OCI-LY1 (cell line): ENCODE results near the gene SIM2.

Experiments
- EZH2 ChIP-seq: fragments of 200-600 bp; sonication (generic), shearing (Covaris generic); IDR thresholded peaks from 2 replicates; pipeline ENCODE4 v1.8.0; 2017; ENCODE audit warnings: borderline replicate concordance, mixed run types, mild to moderate bottlenecking, antibody characterized with exemption, low read length, moderate library complexity, mixed read lengths
- TF ChIP-seq, protein P1 (sequence below): fragments of 200-600 bp; sonication (generic), shearing (Covaris generic); IDR thresholded peaks from 2 replicates; pipeline ENCODE4 v1.5.1; 2017; ENCODE audit warnings: mild to moderate bottlenecking, antibody characterized with exemption, low read length, moderate library complexity, mixed read lengths

DNA sequence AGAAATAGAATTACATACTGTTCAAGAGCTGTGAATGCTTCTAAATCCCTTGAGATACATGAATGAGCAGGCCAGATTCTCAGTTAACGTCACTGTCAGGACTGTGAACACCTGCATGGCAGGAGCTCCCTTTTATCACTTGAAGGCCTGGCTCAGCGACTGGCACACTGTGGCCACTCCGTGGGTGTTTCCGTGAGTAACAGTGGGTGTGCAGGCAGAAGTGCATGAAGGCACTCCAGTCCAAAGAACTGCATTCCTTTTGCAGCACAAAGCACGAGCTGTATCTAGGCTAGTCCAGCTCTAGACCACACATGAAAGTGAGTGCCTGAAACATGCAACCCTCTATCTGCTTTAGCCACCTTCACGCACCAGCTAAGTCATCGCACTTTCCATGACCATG is 9.6 kb upstream of the SIM2 start:
- TF ChIP-seq, protein P1, sequence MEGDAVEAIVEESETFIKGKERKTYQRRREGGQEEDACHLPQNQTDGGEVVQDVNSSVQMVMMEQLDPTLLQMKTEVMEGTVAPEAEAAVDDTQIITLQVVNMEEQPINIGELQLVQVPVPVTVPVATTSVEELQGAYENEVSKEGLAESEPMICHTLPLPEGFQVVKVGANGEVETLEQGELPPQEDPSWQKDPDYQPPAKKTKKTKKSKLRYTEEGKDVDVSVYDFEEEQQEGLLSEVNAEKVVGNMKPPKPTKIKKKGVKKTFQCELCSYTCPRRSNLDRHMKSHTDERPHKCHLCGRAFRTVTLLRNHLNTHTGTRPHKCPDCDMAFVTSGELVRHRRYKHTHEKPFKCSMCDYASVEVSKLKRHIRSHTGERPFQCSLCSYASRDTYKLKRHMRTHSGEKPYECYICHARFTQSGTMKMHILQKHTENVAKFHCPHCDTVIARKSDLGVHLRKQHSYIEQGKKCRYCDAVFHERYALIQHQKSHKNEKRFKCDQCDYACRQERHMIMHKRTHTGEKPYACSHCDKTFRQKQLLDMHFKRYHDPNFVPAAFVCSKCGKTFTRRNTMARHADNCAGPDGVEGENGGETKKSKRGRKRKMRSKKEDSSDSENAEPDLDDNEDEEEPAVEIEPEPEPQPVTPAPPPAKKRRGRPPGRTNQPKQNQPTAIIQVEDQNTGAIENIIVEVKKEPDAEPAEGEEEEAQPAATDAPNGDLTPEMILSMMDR = no peak
- no peak for TF ChIP-seq EZH2
